Inferior parietal cortex (tissue), 1 donor: ENCODE results near the gene ZMYND12.
"Not testable (repeated sequence)": the region's sequence is repeated elsewhere in the genome, so short reads cannot be mapped to it uniquely, and the experiment has no call there.

ENCODE experiments used
- DNase-seq: peaks from one replicate; pipeline ENCODE4 v3.0.0-alpha.2; 2016; ENCODE audit errors: extremely low spot score

Gene ZMYND12

GRCh38 chr1:42456010-42456753, at the start of gene ZMYND12, which contains the start of gene PPCS:
TSS of gene ZMYND12 (minus strand) at chr1:42456022. CDS start at chr1:42455997, 25 bp downstream.
TSS of gene PPCS (plus strand) at chr1:42456543. CDS start at chr1:42456566, 23 bp downstream.
- peak; percentile 87 for DNase-seq

DNA sequence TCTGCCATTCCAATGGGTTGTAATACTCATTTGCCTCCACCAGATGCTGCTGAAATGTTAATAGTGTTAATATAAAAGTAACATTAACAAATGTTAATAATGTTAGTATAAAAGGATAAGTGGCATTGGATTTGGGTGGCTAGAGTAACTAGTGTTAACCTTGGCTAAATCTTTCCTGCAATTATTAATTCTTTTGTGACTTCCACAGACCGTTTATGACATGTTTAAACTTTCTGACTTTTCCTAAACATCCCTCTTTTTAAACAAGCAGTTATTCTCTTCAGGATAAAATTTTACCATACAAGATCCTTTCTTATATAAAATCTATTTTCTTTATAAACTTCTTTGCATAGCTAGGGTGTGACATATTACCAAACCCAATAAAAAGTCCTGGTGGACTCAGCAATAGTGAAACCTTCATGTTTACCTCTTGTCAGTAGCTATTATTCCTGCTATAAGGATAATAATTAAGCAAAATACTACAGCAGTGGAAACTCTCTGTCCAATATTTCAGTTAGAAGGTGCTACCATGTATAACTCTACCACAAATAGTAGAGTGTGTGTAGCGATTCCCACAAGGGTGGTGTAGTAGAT, 48.8 kb upstream of the ZMYND12 start:
- DNase-seq: no peak

DNA sequence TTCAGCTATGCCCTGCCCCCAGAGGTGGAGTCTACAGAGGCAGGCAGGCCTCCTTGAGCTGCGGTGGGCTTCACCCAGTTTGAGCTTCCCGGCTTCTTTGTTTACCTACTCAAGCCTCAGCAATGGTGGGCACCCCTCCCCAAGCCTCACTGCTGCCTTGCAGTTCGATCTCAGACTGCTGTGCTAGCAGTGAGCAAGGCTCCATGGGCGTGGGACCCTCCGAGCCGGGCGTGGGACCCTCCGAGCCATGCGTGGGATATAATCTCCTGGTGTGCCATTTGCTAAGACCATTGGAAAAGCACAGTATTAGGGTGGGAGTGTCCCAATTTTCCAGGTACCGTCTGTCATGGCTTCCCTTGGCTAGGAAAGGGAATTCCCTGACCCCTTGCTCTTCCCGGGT, 46.2 kb upstream of the ZMYND12 start:
- DNase-seq: not testable (repeated sequence)

- no peak for DNase-seq
Measured at GRCh38 chr1:42490237-42490636, 34.4 kb upstream of the ZMYND12 start.

DNA sequence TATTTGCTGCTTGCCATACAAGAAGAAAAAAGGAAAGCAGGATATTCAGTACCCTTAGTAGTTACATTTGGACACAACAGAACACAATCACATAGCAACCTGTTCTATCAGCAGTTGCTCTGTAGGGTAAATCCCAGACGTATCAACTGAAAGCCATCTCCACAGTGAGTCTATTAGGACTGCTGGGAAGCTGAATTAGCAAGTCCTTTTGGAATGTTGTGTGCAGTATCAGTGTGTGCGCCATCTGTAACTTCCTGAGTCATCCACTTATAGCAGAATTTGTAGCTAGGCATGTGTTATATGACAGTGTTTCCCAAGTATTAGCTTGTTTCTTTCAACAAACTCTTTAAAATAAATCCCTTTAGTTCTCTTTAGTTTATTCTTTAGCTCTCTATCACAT, 28.6 kb upstream of the ZMYND12 start:
- DNase-seq: no peak

GRCh38 chr1:42482635-42483153, 26.9 kb upstream of the ZMYND12 start:
- DNase-seq: no peak

DNA sequence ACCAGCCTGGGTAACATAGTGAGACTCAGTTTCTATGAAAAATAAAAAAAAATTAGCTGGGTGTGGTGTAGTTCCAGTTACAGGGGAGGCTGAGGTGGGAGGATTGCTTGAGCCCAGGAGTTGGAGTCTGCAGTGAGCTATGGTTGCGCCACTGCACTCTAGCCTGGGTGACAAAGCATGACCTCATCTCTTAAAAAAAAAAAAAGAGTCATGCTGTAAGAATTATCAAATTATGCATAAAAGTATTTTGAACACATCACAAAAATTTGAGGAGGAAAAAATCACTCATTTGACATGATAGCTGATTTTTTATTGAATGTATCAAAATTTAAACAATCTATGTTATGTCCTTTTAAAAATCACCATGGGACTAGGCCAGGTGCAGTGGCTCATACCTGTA, 25.1 kb upstream of the ZMYND12 start:
- no peak for DNase-seq

DNA sequence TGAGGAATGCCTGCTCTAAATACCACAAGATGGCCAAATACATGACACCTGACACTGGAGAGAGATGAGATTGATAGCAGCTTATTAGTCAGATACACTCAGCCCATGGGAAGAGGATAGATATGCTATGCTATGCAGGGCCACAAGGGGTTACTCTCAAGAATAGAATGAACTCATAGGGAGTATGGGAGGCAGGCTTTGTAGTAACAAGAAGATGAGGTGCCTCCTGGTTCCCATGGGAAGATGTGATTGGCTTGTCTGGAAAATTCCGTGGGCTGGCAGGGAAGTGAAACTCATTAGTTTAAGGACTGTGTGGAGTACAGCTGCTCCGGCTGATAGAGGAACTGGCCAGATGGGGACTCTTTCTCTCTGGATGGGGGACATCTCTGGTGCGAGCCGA, 23.8 kb upstream of the ZMYND12 start:
- no peak for DNase-seq

GRCh38 chr1:42477775-42478174, 22.0 kb upstream of the ZMYND12 start:
- DNase-seq: no peak

DNA sequence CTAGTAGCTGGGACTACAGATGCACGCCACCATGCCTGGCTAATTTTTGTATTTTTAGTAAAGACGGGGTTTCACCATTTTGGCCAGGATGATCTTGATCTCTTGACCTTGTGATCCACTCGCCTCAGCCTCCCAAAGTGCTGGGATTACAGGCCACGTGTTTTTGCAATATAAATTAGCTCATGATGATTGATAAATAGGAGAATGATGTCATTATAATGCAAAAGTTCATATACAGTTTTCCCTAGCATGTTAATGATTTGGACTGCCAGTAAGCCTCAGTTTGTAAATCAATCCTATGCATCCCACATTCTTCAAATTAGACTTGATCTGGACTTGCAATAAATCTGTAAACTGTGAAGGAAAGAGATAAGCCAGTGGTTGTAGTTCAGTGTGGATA, 21.5 kb upstream of the ZMYND12 start:
- not testable (repeated sequence) for DNase-seq

- no peak for DNase-seq
Measured at GRCh38 chr1:42476605-42477004, 20.8 kb upstream of the ZMYND12 start.

DNA sequence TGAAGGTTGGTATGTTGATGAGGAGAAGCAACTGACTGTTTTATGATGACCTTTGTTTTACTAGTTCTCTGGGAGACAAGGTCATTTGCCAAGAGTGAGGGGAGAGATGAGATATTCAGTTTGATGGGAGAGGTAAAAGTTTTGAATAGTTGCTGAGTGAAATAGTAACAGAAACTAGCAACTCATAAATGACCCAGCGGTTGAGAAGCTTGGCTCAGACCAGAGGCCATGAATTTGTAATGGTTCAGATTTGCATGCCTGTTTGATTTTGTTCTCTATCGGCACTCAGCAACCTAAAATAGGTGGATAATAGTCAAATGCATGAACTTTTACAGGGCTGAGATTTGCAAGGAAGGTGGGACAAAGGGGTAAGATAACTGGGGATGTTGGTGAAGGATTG, 13.9 kb upstream of the ZMYND12 start:
- no peak for DNase-seq

DNA sequence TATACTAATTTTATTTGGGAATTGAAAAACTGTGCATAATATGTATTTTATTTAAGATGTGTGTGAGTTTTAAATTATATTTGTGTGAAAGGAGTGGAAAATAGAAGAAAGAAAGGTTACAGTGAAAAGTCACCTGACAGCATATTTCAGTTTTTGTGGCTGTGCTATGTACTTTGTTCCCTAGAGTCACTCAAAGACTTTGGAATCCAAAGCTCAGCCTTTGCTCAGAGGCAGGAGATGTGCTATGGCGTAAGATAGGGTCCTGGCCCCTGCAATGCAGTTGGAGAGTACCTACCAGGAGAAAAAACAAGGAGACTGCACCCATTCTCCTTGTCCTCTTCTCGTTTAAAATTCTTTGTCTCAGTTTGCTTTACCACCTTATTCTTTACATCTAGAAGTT, 10.2 kb upstream of the ZMYND12 start:
- DNase-seq: no peak

GRCh38 chr1:42463921-42464320, 8.1 kb upstream of the ZMYND12 start:
- peak; percentile 5 for DNase-seq

- peak; percentile 91 for DNase-seq
Measured at GRCh38 chr1:42462828-42463763, 7.3 kb upstream of the ZMYND12 start, which contains the start of gene CCDC30. TSS of gene CCDC30 (plus strand) at chr1:42463286. CDS start at chr1:42480552, 17,266 bp downstream.

- DNase-seq: no peak
Measured at GRCh38 chr1:42461196-42461595, 5.4 kb upstream of the ZMYND12 start.

DNA sequence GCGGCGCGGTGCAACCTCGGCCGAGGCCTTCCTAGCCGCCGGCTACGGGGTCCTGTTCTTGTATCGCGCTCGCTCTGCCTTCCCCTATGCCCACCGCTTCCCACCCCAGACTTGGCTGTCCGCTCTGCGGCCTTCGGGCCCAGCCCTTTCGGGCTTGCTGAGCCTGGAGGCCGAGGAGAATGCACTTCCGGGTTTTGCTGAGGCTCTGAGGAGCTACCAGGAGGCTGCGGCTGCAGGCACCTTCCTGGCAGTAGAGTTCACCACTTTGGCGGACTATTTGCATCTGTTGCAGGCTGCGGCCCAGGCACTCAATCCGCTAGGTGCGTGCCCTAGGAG, 900 bp upstream of the ZMYND12 start:
- DNase-seq: peak; percentile 51

GRCh38 chr1:42454403-42454802, 1.4 kb downstream of the ZMYND12 start:
- no peak for DNase-seq

DNA sequence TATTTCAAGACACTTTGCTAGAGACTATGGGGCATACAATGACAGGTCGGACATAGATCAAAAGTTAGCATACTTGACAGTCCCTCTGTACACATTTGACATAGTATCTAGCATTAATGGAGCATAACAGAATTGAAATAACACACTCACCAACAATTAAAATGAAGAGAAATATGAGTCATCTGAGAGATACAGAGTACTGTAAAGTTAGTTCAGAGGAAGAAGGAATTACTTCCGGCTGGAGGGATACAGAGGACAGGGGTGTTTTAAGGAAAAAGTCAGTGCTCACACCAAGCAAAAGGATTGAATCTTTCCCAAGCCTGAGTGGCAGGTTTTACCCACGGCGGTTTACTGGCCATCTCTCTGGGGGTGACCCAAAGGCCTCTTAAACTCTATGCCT, 2.4 kb downstream of the ZMYND12 start:
- DNase-seq: no peak

DNA sequence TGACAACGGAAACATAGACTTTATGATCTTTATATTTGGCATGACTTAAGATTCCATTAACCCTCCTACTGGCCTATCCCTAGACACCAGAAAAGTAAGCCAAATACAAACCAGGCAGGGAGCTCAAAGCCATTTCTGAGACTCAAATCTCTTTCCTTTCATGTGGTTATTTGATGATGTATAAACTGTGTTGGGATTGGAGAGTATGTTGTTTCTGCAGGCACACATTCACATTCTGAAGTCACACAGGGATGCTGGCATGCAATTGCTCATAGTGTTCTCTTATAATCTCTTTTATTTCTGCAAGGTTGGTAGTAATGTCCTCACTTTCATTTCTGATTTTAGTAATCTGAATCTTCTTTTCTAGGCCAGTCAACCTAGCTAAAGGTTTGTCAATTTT, 5.8 kb downstream of the ZMYND12 start:
- DNase-seq: no peak

GRCh38 chr1:42449256-42449655, 6.6 kb downstream of the ZMYND12 start:
- no peak for DNase-seq

DNA sequence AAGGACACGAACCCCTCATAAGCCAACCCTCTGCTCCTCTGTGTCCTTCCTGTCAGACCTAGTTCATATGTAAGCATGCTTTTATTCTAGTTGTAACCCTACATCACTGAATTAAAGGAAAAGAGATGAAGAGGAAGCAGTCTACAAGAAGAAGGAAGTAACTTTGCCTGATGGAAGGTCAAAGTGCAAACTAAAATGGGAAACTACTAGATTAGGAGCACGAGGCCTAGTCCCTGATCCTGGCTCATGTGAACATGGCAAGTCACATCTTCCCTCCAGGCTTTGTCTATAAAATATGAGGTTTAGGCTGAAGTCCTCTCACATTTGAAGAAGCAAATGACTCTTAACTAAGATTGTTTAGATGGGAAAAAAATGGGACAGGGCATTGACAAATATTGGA, 13.2 kb downstream of the ZMYND12 start:
- no peak for DNase-seq
